ENCODE results near the gene FAM107A.
A peak's percentile ranks its signal among the peaks of the same experiment; 100 is the strongest.

FAM107A gene

DNA sequence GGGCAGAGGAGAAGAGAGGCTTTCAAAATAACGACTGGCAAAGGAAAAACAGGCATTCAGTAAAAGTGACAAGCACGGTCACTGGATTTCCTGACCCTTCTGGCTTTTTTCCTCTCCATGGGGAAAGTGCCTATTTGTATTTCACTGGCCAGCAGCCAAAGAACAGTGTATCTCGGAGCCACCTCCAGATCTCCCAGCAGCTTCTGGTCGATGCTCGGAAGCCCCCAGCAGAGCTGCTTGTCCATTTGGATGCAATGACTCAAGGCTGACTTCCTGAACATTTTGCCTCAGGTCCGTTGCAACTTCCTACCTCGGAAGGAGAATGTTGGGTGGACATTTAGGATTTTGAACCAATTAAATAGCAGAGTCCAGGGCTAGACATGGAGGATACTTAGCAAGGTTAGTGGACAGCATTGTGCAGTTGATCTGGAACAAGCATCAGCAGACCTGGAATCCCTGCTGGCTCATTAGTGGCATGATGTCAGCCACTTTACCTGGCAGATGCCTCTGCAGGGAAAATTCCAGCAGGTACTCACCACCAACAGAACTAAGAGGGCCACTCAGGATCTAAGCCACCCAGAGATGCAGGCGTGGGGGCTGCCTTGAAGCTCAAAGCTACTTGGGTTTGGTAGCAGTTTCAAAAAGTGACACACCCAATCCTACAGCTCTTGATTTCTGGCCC, 1.1 kb downstream of the FAM107A start:
- Histone ChIP-seq H3K9ac (peak overlapping the region; percentile 23), H3K27ac (peak overlapping the region; percentile 78)

GRCh38 chr3:58574682-58575081, 2.5 kb downstream of the FAM107A start:
- no peak overlapping the region for H3K27ac ChIP-seq

More for the DNA sequence above, 1.1 kb downstream of the FAM107A start:
- Histone ChIP-seq H3K27me3 (ENCODE audit: control insufficient read depth, insufficient read depth, low read length) (no peaks in the 10 kb centered on the region), H2AFZ (no peak overlapping the region), H3K4me2 (ENCODE audit: low read length) (no peak overlapping the region), H3K4me3 (ENCODE audit: low read depth, low read length) (no peak overlapping the region), H3K79me2 (no peaks in the 10 kb centered on the region), H3K36me3 (ENCODE audit: control insufficient read depth, insufficient read depth, low read length) (no peaks in the 10 kb centered on the region), H3K9me3 (ENCODE audit: control insufficient read depth, low read length) (no peaks in the 10 kb centered on the region), H3K4me1 (no peaks in the 10 kb centered on the region)
- TF ChIP-seq, protein P1, sequence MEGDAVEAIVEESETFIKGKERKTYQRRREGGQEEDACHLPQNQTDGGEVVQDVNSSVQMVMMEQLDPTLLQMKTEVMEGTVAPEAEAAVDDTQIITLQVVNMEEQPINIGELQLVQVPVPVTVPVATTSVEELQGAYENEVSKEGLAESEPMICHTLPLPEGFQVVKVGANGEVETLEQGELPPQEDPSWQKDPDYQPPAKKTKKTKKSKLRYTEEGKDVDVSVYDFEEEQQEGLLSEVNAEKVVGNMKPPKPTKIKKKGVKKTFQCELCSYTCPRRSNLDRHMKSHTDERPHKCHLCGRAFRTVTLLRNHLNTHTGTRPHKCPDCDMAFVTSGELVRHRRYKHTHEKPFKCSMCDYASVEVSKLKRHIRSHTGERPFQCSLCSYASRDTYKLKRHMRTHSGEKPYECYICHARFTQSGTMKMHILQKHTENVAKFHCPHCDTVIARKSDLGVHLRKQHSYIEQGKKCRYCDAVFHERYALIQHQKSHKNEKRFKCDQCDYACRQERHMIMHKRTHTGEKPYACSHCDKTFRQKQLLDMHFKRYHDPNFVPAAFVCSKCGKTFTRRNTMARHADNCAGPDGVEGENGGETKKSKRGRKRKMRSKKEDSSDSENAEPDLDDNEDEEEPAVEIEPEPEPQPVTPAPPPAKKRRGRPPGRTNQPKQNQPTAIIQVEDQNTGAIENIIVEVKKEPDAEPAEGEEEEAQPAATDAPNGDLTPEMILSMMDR (IDR thresholded peaks at IDR 0.05), result no peak

GRCh38 chr3:58574106-58574505, 3.1 kb downstream of the FAM107A start:
- no peaks in the 10 kb centered on the region for H3K79me2 ChIP-seq
- H3K4me1 ChIP-seq, result no peaks in the 10 kb centered on the region
- H3K27ac ChIP-seq, result no peak overlapping the region
- no peaks in the 10 kb centered on the region for H3K9me3 ChIP-seq (ENCODE audit: control insufficient read depth, low read length)
- H3K4me3 ChIP-seq (ENCODE audit: low read depth, low read length), result no peak overlapping the region
- no peak overlapping the region for H3K9ac ChIP-seq
- no peak overlapping the region for H3K4me2 ChIP-seq (ENCODE audit: low read length)
- H3K36me3 ChIP-seq (ENCODE audit: control insufficient read depth, insufficient read depth, low read length), result no peaks in the 10 kb centered on the region
- no peak overlapping the region for H2AFZ ChIP-seq
- TF ChIP-seq, protein P1 (IDR thresholded peaks at IDR 0.05), result no peak
- no peaks in the 10 kb centered on the region for H3K27me3 ChIP-seq (ENCODE audit: control insufficient read depth, insufficient read depth, low read length)

More at GRCh38 chr3:58574682-58575081, 2.5 kb downstream of the FAM107A start:
- no peaks in the 10 kb centered on the region for H3K9me3 ChIP-seq (ENCODE audit: control insufficient read depth, low read length)
- H3K79me2 ChIP-seq, result no peaks in the 10 kb centered on the region
- H3K4me2 ChIP-seq (ENCODE audit: low read length), result no peak overlapping the region
- no peak overlapping the region for H3K9ac ChIP-seq
- TF ChIP-seq, protein P1 (IDR thresholded peaks at IDR 0.05), result no peak
- no peak overlapping the region for H2AFZ ChIP-seq
- H3K4me1 ChIP-seq, result no peaks in the 10 kb centered on the region
- no peak overlapping the region for H3K4me3 ChIP-seq (ENCODE audit: low read depth, low read length)
- H3K36me3 ChIP-seq (ENCODE audit: control insufficient read depth, insufficient read depth, low read length), result no peaks in the 10 kb centered on the region
- no peaks in the 10 kb centered on the region for H3K27me3 ChIP-seq (ENCODE audit: control insufficient read depth, insufficient read depth, low read length)

DNA sequence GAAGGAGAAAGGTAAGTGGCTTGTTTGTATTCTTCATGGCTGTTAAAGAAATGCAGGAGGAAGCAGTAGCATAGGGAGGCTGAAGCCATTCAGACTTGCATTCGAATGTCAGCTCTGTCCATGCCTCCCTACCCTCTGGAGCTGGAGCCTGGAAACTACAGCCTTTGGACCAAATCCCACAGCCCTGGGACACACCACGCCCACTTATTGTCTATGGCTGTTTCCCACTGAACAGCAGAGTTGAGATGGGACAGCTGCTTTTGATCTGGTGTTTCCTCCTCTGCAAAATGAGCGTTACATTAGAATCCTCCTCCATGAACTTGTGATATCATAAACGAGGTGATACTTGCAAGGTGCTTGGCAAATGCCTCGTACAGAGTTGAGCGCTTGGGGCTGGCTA, 3.6 kb downstream of the FAM107A start:
- Histone ChIP-seq H3K4me2 (ENCODE audit: low read length) (no peak overlapping the region), H3K4me3 (ENCODE audit: low read depth, low read length) (no peak overlapping the region), H3K9ac (no peak overlapping the region), H3K36me3 (ENCODE audit: control insufficient read depth, insufficient read depth, low read length) (no peaks in the 10 kb centered on the region), H3K9me3 (ENCODE audit: control insufficient read depth, low read length) (no peaks in the 10 kb centered on the region), H3K79me2 (no peaks in the 10 kb centered on the region), H2AFZ (no peak overlapping the region), H3K27ac (no peak overlapping the region), H3K27me3 (ENCODE audit: control insufficient read depth, insufficient read depth, low read length) (no peaks in the 10 kb centered on the region), H3K4me1 (no peaks in the 10 kb centered on the region)
- TF ChIP-seq, protein P1 (IDR thresholded peaks at IDR 0.05), result no peak

All from parathyroid adenoma (tissue), 2 donors.